HL-60 (cell line): ENCODE data around the gene OSBPL3.
A peak's percentile ranks its signal among the peaks of the same experiment; 100 is the strongest.

Experiments used
- DNase-seq, 2 experiments: peaks; one replicate each; pipeline ENCODE4 v3.0.0-alpha.2; 2010 to 2020; ENCODE audit warnings: low read depth in 1 of 2, low spot score in 1 of 2
- H3K27ac ChIP-seq: fragments of 250-450 bp; sonication (Bioruptor Pico); replicated peaks from 2 replicates; pipeline ENCODE4 v1.5.1; 2020; ENCODE audit warnings: mild to moderate bottlenecking, moderate library complexity
- H3K27me3 ChIP-seq: fragments of 250-450 bp; sonication (Bioruptor Pico); 2 replicates; pipeline ENCODE4 v1.5.1; 2021; ENCODE audit warnings: mild to moderate bottlenecking, moderate library complexity; ENCODE audit not compliant: insufficient read depth, poor library complexity, severe bottlenecking
- H3K4me3 ChIP-seq: replicated peaks from 2 replicates; pipeline ENCODE4 v1.5.1; 2011; ENCODE audit warnings: mild to moderate bottlenecking, control low read depth, low read length; ENCODE audit not compliant: insufficient read depth
- CTCF ChIP-seq: IDR thresholded peaks from one replicate; pipeline ENCODE4 v1.5.1; 2011; ENCODE audit warnings: low read length, control low read depth, inconsistent platforms; ENCODE audit not compliant: insufficient read depth
- GABPA ChIP-seq: IDR thresholded peaks from 2 replicates; pipeline ENCODE4 v1.6.1; 2012; ENCODE audit warnings: low read depth
- POLR2AphosphoS5 ChIP-seq: IDR thresholded peaks from 2 replicates; pipeline ENCODE4 v1.6.1; 2012; ENCODE audit warnings: low read depth
- REST ChIP-seq: IDR thresholded peaks from 2 replicates; pipeline ENCODE4 v1.6.1; 2012; ENCODE audit warnings: low read depth; ENCODE audit not compliant: insufficient replicate concordance
- SPI1 ChIP-seq: IDR thresholded peaks from 2 replicates; pipeline ENCODE4 v1.6.1; 2012; ENCODE audit warnings: low read depth, mild to moderate bottlenecking, borderline replicate concordance

The OSBPL3 gene

GRCh38 chr7:24874791-24875190, 105.2 kb downstream of the OSBPL3 start:
- TF ChIP-seq GABPA (no peak), POLR2AphosphoS5 (no peak), REST (no peak), SPI1 (no peak), CTCF (no peak)
- H3K27ac ChIP-seq = no peak overlapping the region
- DNase-seq = no peak
- H3K27me3 ChIP-seq = no peaks in the 10 kb centered on the region
- H3K4me3 ChIP-seq = no peak overlapping the region

- DNase-seq = no peak
- Histone ChIP-seq H3K27me3 (no peaks in the 10 kb centered on the region), H3K4me3 (no peak overlapping the region), H3K27ac (no peak overlapping the region)
- no peak for TF ChIP-seq CTCF
- no peak for TF ChIP-seq POLR2AphosphoS5
- no peak for TF ChIP-seq SPI1
- no peak for TF ChIP-seq REST
- no peak for TF ChIP-seq GABPA
Observed at GRCh38 chr7:24873944-24874343, 106.0 kb downstream of the OSBPL3 start.

- peak in 1 of 2 experiments; percentile 6 for DNase-seq
- Histone ChIP-seq H3K27me3 (no peaks in the 10 kb centered on the region), H3K4me3 (no peak overlapping the region), H3K27ac (no peak overlapping the region)
- TF ChIP-seq SPI1 = peak; percentile 97
- no peak for TF ChIP-seq GABPA
- no peak for TF ChIP-seq REST
- TF ChIP-seq CTCF = no peak
Observed at GRCh38 chr7:24871770-24872169, 108.2 kb downstream of the OSBPL3 start.
